GM12891 (cell line): ENCODE data around the gene DBET. TPM values are rescaled to one million over a fixed set of nuclear protein-coding genes. Genes with fewer than 3 reads are reported as not detected.
"Not testable (repeated sequence)": the region's sequence is repeated elsewhere in the genome, so short reads cannot be mapped to it uniquely, and the experiment has no call there.

Experiments used
- DNase-seq: peaks from one replicate; pipeline ENCODE4 v3.0.0; 2011; ENCODE audit warnings: low spot score; ENCODE audit not compliant: insufficient read length
- FAIRE-seq: peaks from 2 replicates; lab custom pipeline; 2011; peaks lifted over from hg19 to GRCh38; lab: Jason Lieb, UNC
- PAX5 ChIP-seq: IDR thresholded peaks from 2 replicates; pipeline ENCODE4 v1.6.1; 2011; ENCODE audit warnings: low read length, moderate library complexity, mild to moderate bottlenecking; ENCODE audit not compliant: insufficient read depth, severe bottlenecking
- POLR2A ChIP-seq: IDR thresholded peaks from 2 replicates; pipeline ENCODE4 v1.6.1; 2011; ENCODE audit warnings: low read depth, low read length, control low read depth
- POLR2AphosphoS5 ChIP-seq: IDR thresholded peaks from 2 replicates; pipeline ENCODE4 v1.6.1; 2011; ENCODE audit warnings: low read depth, low read length, control low read depth
- POU2F2 ChIP-seq: IDR thresholded peaks from 2 replicates; pipeline ENCODE4 v1.6.1; 2011; ENCODE audit warnings: low read depth, mild to moderate bottlenecking, control low read depth, low read length, moderate library complexity
- SPI1 ChIP-seq: IDR thresholded peaks from 2 replicates; pipeline ENCODE4 v1.6.1; 2011; ENCODE audit warnings: low read depth, low read length, control low read depth
- TAF1 ChIP-seq: IDR thresholded peaks from 2 replicates; pipeline ENCODE4 v1.6.1; 2011; ENCODE audit warnings: low read depth, low read length, control low read depth
- polyA plus RNA-seq: library from polyadenylated mRNA; unstranded; fragments of >200 nt; gene quantifications from one replicate; pipeline ENCODE4 v1.2.1, GENCODE V29; 2012; ENCODE audit warnings: low read depth, missing spikeins, inconsistent platforms; ENCODE audit not compliant: missing spikeins

Gene DBET
- polyA plus RNA-seq, result not detected

- not testable (repeated sequence) for FAIRE-seq, DNase-seq
Observed at GRCh38 chr4:190064342-190064741, at the start of gene DBET. Gene DBET (plus strand): TSS chr4:190064502.

GRCh38 chr4:190014771-190015537 is 49.3 kb upstream of the DBET start:
- DNase-seq, result no peak
- TF ChIP-seq PAX5, result no peak
- TF ChIP-seq POLR2AphosphoS5, result no peak
- TF ChIP-seq POU2F2, result no peak
- TF ChIP-seq SPI1, result no peak
- no peak for TF ChIP-seq POLR2A
- TF ChIP-seq TAF1, result no peak
- no peak for FAIRE-seq

GRCh38 chr4:190015538-190016368 is 48.5 kb upstream of the DBET start:
- no peak for DNase-seq
- FAIRE-seq, result no peak
- TF ChIP-seq POU2F2 (no peak), SPI1 (no peak), POLR2A (no peak), POLR2AphosphoS5 (no peak), PAX5 (no peak), TAF1 (no peak)

GRCh38 chr4:190016369-190017289 is 47.7 kb upstream of the DBET start:
- no peak for FAIRE-seq
- no peak for DNase-seq
- TF ChIP-seq POLR2AphosphoS5 (no peak), PAX5 (no peak), POLR2A (no peak), SPI1 (no peak), TAF1 (no peak), POU2F2 (no peak)

- FAIRE-seq, result no peak
- no peak for DNase-seq
- TF ChIP-seq POU2F2 (no peak), TAF1 (no peak), POLR2A (no peak), PAX5 (no peak), SPI1 (no peak), POLR2AphosphoS5 (no peak)
Observed at GRCh38 chr4:190017357-190018200, 46.7 kb upstream of the DBET start.

- no peak for TF ChIP-seq SPI1
- no peak for TF ChIP-seq PAX5
- TF ChIP-seq POU2F2, result no peak
- TF ChIP-seq TAF1, result no peak
- TF ChIP-seq POLR2A, result no peak
- no peak for TF ChIP-seq POLR2AphosphoS5
- DNase-seq (no peak), FAIRE-seq (no peak)
Observed at GRCh38 chr4:190018201-190018920, 45.9 kb upstream of the DBET start.

GRCh38 chr4:190019023-190019858 is 45.1 kb upstream of the DBET start:
- no peak for TF ChIP-seq SPI1
- TF ChIP-seq POLR2A, result no peak
- no peak for TF ChIP-seq TAF1
- TF ChIP-seq POLR2AphosphoS5, result no peak
- TF ChIP-seq POU2F2, result no peak
- TF ChIP-seq PAX5, result no peak
- DNase-seq (no peak), FAIRE-seq (no peak)

- not testable (repeated sequence) for DNase-seq
- peak; percentile 90 for FAIRE-seq
Observed at GRCh38 chr4:190019859-190020463, 44.3 kb upstream of the DBET start.
